ENCODE measurements around the gene RIMBP2.
"Not testable (repeated sequence)": the region's sequence is repeated elsewhere in the genome, so short reads cannot be mapped to it uniquely, and the experiment has no call there.

RIMBP2 gene

GRCh38 chr12:130650131-130650530 is 66.0 kb downstream of the RIMBP2 start:
- DNase-seq: no peak

- DNase-seq: no peak
These were observed 66.7 kb downstream of the RIMBP2 start for GRCh38 chr12:130649101-130650045.

- no peak for DNase-seq
These were observed 68.3 kb downstream of the RIMBP2 start for GRCh38 chr12:130647814-130648213.

- DNase-seq: no peak
These were observed 69.3 kb downstream of the RIMBP2 start for GRCh38 chr12:130646716-130647370.

- not testable (repeated sequence) for DNase-seq
These were observed 69.9 kb downstream of the RIMBP2 start for GRCh38 chr12:130646191-130646590.

- DNase-seq: no peak
These were observed 70.3 kb downstream of the RIMBP2 start for GRCh38 chr12:130645751-130646150.

GRCh38 chr12:130644566-130644965 is 71.5 kb downstream of the RIMBP2 start:
- no peak for DNase-seq

- no peak for DNase-seq
These were observed 72.0 kb downstream of the RIMBP2 start for GRCh38 chr12:130644146-130644545.

GRCh38 chr12:130642856-130643255 is 73.2 kb downstream of the RIMBP2 start:
- DNase-seq: no peak

- no peak for DNase-seq
These were observed 74.4 kb downstream of the RIMBP2 start for GRCh38 chr12:130641533-130642184.

- DNase-seq: no peak
These were observed 75.2 kb downstream of the RIMBP2 start for GRCh38 chr12:130640901-130641300.

GRCh38 chr12:130640496-130640895 is 75.6 kb downstream of the RIMBP2 start:
- no peak for DNase-seq

- DNase-seq: no peak
These were observed 76.3 kb downstream of the RIMBP2 start for GRCh38 chr12:130639476-130640424.

GRCh38 chr12:130636370-130636769 is 79.7 kb downstream of the RIMBP2 start:
- no peak for DNase-seq

- no peak for DNase-seq
These were observed 81.2 kb downstream of the RIMBP2 start for GRCh38 chr12:130634866-130635265.

GRCh38 chr12:130633771-130634170 is 82.3 kb downstream of the RIMBP2 start:
- DNase-seq: no peak

GRCh38 chr12:130632642-130633041 is 83.5 kb downstream of the RIMBP2 start:
- no peak for DNase-seq

- no peak for DNase-seq
These were observed 87.8 kb downstream of the RIMBP2 start for GRCh38 chr12:130628304-130628703.

GRCh38 chr12:130627175-130627574 is 88.9 kb downstream of the RIMBP2 start:
- DNase-seq: no peak

GRCh38 chr12:130626601-130627000 is 89.5 kb downstream of the RIMBP2 start:
- DNase-seq: no peak

GRCh38 chr12:130625201-130625600 is 90.9 kb downstream of the RIMBP2 start:
- DNase-seq: no peak

GRCh38 chr12:130622803-130623202 is 93.3 kb downstream of the RIMBP2 start:
- no peak for DNase-seq
